CD4-positive, alpha-beta T cell treated with Interleukin-15 for 1 hour (primary cell): Measurements from ENCODE around the gene PSMA3.
"Not testable (repeated sequence)": the region's sequence is repeated elsewhere in the genome, so short reads cannot be mapped to it uniquely, and the experiment has no call there.

Source experiments
- DNase-seq: peaks from one replicate; pipeline ENCODE4 v3.0.0-alpha.2; 2020

The PSMA3 gene

DNA sequence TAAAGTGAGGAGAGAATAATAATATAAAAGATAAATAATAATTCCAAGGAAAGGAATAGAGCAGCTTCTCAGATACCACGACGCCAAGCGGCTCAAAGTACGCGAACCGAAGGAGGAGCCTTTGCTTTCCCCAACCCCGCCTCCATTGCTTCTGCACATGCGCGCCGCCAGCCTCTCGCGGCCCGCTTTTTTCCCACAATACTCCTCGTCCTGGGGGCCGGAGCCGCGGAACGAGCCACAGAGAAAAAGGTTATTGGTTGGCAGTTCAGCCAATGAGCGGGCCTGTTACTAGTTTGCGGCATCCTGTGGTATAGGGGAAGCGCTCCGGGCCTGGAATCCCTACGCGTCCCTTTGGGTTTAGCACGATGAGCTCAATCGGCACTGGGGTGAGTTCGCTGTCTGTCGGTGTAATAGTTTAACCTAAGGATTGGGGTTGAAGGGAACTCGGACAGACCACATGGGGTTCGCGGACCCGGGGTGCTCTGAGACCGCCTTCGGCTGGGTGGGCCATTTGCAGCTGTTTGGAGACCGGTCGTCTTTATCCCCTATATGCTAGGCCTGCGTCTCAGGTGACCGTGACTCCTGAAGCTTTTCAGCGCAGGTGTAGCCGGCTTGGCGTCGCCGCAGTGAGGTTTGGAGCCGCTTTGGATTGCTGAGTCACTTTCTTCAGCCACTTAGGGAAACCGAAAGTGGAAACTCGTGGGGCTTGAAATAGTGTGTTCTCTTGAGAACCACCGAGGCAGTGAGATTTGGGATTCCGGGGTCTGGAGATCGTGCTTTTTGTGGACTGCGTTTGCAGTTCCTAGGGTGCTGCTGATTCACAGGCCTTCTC lies at the start of gene PSMA3:
Gene PSMA3, plus strand, starts transcription at position 288 of the 832 bp plus-strand sequence. Its CDS starts 78 bp downstream, at position 366.
- DNase-seq = peak; percentile 98

DNA sequence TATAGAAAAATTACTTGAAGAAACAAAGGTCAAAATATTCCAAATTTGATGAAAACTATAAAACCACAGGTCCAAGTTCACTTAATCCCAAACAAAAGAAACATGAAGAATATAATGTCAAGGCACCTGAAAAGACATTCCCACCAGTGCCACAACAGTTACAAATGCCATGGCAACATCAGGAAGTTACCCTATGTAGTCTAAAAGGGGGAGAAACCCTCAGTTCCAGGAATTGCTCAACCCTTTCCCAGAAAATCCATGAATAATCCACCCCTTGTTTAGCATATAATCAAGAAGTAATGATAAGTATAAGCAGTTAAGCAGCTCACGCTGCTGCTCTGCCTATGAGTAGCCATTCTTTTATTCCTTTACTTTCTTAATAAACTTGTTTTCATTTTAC lies 48.4 kb upstream of the PSMA3 start:
- DNase-seq = no peak

DNA sequence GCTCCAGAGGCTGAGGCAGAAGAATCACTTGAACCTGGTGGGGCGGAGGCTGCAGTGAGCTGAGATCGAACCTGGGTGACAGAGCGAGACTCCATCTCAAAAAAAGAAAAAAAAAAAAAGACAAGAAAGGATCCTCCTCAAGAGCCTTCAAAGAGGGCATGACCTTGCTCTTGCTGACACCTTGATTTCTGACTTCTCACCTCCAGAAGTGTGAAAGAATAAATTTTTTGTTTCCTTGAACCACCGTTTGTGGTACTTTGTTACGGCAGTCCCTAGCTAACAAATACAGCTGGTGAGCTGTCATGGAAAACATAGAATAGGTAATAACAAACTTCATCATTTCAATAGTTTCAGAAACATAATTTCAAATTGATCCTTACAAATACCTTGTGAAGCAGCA lies 46.6 kb upstream of the PSMA3 start:
- DNase-seq = no peak

DNA sequence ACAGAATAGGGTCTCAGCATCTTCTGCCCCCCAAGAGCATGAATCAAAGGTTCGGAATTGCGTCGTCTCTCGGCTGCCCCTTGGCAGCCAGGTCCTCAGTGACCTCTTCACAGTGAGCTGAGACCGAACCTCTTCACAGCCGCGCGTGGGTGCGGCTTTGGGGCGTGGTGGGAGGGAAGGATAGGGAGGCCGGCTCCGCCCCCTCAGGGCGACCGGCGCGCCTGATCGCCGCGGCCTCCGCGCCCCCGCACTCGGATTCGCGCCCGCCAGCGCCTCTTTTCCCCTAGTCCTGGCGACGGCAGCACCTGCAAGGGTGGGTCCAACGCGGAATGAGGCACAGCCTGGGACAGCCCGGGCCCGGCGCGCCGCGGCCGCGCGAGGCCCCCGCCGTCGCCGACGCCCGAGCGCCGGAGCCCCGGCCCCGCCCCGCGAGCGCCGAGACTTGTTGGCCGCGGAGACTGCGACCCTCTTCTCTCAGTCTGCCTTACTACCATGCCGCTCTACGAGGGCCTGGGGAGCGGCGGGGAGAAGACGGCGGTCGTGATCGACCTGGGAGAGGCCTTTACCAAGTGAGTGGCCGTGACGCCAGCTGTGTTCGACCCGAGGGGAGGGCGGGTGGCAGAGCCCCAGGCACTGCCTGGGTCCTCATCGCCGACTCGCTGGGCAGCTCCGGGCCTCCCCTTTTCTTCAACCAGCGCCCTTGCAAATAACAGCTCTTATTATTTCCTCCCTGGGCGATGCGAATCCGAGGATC lies 44.7 kb upstream of the PSMA3 start, which contains the start of gene ACTR10:
Gene ACTR10, plus strand, starts transcription at position 424 of the 754 bp plus-strand sequence. Its CDS starts 69 bp downstream, at position 493.
- peak; percentile 82 for DNase-seq

DNA sequence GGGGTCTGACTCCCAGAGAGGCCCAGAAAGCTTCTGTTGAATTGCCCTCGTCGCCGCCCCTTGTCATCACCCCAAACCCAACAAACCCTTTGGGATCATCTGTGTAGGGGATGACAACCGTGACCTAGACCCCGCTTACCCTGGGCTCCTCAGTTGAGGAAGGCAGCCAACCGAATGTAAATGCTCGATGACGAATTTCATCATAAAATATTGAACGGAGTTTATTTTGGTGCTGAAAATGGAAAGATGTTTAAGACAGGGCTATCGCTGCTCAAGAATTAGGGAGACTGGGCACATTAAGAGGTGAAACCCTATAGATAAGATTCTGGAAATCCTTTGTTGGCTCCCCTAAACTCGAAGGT lies 44.2 kb upstream of the PSMA3 start:
- no peak for DNase-seq

DNA sequence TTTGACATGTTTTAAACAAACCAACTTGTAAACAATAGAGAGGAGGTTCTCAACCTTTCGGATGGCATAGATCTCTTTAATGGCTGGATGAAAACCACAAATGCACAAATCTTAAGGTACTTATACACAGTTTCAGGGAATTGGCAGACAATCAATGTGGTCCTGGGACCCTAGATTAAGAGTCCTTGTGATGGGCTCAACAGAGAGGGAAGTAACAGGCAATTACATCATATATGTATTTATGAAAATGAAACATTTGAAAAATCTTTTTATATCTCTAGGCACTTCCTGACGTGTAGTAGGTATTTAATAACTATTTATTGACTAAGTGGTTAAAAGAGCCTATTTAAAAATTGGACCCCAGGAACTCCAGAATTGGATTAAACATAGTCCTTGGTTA lies 43.8 kb upstream of the PSMA3 start:
- no peak for DNase-seq

DNA sequence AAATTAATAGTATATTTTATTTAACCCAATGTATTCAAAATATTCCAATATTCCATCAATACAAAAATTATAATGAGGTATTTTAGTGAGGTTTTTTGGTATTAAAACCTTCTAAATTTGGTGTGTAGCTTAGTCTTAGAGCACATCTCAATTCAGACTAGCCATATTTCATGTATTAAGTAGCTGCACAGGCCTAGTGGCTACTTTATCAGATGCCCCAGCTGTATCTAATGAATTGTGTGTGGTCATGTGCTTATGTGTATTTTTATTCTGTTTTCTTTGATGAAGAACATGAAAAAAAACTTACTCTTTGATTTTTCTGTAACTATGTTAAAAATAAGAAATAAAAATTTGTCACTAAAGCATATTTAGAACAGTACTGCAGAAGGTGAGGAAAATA lies 31.5 kb upstream of the PSMA3 start:
- no peak for DNase-seq

DNA sequence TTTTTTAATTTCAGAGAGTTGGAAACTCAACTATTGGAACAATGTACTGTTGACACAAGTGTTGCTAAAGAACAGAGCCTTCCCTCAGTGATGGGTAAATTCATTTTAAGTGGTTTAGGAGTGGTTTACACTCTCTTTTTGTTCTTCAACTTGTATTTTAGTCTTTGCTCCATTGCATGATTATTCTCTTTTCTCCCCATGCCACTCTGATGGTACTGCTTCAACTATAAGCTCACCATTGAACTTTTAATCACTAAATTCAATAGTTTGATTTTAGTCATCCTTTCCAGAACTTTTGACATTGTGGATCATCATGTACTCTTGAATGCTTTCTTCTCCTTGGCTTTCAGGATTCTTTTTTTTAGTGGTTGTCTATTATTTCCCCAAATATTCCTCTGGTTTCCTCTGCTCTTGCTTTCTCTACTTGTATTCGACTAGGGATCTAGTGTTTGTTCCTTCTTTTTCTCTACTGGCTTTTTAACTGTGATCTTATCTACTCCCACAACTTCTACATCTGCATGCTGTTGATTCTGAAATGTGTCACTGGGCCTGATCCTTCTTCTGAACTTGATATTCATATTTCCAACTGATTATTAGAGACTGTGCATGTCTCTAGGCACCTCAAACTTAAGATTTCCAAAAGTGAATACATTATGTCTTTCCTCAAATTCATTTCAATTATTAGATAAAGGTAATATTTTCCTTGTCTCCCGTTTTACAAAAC lies 29.3 kb upstream of the PSMA3 start:
- DNase-seq = no peak

DNA sequence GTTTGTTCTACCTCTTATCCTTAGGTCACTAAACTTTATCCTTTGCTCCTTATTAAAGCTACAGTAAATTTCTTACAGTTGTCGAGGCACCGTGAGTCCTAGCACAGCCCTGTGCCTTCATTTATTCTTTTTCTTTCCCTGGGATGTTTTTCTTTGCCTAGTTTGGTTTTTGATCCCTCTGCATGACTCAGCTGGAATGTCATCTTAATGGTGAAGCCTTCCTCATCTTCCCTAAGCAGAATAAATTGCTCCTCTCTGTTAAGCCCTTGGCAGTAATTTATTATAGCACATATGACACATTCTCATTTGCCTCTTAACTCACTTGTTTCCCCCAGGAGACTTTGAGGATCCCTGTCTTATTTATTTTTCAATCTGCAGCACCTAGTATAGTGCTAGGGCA lies 28.1 kb upstream of the PSMA3 start:
- DNase-seq = no peak

DNA sequence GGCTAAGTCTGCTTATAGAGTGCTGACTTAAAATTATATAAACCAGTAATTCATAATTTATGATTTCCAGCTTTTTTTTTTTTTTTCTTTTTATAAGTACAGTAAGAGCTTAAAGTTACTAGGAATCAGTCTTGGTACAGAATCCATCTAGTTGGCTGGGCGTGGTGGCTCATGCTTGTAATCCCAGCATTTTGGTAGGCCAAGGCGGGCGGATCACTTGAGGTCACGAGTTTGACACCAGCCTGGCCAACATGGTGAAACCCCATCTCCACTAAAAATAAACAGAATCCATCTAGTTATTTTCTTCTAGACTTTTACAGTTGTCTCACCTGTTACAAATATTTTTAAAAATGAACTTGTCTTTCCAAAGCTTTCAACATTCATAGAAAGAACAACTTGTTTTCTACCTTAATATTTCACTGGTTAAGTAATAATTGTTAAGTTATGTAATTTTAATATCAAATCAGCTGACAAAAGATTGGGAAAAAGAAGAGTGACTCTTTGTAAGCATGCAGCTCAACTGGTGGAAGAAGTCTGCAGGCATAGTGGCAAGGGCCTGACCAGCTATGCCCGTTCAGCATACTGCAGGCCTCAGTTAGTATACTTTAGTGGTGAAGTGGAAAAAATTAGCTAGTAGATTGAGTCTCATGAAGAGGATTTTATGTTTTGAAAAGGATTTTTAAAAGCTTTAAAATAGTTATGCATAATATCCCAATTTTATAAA lies 17.4 kb upstream of the PSMA3 start:
- DNase-seq = no peak

DNA sequence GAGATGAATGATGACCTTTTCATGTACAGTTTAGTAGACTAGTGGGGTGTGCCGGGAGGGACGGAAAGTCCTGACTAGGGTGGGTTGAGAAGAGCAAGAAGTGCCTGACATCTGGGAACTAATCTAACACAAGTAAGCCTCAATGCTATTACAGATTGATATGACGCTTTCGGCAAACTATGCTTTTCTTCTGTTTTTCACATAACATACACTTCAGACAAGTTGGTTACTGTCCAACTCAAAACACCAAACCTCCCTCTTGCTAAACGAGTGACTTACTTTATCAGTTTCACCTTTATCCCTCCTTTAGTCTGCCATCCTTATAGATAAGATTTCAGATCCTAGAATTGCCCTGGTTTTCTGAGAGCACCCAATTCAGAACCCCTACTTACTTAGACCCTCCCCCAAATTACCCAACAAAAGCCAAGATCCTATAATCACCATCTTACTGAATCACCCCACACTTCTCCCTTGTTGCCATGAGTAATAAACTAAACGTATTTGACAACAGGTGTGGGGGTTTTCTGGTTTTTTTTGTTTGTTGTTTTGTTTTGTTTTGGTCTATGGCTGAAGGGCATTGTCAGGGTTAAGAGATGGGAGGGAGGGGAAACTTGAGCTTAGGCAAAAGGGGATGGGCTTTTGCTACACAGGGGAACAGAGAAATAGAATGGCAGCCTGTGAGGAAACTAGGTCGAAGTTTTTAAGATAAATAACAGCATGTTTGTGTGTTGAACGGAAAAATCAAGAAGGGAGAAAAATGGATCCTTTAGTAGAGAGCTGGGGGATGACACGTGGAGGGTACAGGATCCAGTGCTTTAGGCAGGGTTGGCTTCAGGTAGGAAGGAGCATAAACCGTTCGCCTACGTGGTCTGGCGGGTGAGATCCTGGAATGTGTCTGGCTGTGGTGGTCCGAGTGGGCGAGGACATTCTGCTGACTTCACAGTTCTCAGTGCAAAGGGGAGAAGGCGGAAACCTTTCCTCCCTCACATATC lies 6.1 kb upstream of the PSMA3 start:
- no peak for DNase-seq

DNA sequence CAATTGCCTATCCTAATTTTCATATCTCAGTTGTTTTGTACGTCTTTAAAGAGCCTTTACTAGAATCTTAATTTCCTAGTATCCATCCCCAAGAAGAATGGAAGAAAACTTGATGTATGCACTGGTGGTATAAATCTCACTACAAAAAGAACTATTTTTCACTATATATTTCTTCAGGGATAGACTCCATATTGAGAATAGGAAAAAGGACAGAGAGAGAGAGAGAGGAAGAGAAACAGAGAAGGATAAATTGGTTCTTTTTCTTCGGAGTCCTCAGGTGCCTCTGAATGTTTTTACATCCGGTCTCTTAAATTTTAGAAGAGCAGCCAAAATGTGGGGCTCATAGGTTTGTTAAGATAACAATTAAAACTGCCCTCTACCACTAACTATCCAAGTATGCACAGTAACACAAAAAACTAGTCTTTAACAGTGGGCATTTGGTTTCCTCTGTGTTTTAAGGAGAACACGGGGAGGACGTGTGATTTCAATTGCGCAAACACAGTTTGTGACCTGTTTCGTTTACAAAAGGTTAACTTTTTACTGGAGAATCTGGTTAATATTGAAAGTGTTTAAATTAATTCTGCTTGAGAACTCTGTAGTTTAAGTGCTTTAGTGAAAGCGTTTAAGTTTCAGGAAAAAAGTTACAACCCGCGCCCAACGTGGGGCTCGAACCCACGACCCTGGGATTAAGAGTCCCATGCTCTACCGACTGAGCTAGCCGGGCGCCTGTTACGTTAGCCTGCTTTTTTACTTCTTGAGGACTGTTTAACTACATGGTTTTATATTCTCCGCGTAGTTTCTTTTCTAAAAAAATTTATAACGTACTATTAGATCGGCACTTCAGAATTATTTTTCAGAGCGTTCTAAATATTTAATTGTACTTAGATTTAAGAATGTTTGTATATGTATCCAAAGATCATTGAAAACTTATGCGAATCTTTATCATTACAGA lies 5.1 kb upstream of the PSMA3 start:
- DNase-seq = peak; percentile 78

DNA sequence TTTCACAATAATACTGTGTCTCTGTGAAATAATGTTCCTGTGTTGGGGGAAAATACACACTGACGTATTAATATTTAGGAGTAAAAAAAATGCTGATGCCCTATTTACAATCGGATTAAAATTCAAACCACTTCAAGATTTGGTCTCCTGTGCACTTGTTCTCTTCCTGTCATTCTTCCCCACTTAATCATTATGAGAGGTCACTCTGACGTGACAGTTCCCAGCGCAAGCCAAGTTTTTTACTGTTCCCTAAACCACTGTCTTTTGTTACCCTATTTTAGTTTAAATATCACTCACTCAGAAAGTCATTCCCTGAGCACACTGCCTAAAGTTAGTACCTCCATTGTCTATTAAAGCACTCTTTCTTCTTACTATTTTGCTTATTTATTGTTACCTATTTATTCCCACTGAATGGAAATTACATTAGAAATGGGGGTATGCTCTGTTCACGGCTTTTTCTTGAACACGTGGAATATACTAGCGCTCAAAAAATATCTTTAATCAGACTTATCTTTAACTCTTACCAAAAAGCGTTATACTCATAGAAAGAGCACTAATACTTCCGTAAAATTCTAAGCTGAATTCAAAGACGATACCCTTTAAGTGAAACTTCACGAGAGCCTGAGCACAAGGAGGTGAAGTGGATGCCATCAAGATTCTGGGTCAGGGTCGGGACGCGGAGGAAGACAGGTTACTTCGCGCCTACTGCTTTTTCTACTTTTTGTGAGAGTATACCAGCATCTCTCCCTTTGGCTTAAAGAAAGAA lies 670 bp upstream of the PSMA3 start:
- no peak for DNase-seq

DNA sequence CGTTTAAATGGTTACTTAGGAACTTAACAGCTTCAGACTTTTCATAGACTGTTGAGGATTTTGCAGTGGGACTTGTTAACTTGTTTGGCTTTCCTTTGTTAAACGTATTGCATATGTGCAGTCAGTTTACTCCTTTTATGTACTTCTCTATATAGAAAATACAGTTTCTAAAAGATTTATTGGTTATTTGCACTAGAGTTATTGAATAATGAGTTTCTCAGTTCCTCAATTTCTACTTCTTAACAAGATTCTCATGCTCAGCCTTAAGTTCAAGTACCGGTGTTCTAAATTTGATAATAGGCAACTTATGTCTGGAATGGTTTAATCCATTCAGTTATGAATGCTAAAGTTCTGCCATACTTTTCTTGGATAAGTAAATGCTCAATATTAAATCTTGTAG lies 919 bp downstream of the PSMA3 start:
- no peak for DNase-seq

DNA sequence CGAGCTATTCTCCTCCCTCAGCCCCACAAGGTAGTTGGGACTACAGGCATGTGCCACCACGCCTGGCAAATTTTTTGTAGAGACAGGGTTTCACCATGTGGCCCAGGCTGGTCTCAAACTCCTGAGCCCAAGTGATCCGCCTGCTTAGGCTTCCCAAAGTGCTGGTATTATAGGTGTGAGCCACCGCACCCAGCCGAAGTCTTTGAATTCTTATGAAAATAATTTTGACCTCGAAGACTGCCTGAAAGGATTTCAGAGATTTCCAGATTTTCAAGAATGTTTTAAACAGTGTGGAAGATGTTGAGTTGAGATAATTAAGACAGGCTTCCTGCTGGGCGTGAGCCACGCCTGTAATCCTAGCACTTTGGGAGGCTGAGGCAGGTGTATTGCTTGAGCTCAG lies 5.0 kb downstream of the PSMA3 start:
- DNase-seq = no peak

DNA sequence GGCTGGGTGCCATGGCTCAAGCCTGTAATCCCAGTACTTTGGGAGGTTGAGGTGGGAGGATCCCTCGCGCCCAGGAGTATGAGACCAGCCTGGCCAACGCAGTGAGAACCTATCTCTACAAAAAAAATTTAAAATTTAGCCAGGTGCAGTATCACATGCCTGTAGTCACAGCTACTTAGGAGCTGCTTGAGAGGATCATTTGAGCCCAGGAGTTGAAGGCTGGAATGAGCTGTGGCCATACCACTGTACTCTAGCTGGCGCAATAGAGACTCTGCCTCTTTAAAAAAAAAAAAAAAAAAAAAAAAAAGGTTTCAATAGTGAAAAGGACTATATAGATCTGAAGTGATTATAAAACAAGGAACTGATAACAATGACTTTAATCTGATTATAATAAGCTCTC lies 13.5 kb downstream of the PSMA3 start:
- DNase-seq = no peak

DNA sequence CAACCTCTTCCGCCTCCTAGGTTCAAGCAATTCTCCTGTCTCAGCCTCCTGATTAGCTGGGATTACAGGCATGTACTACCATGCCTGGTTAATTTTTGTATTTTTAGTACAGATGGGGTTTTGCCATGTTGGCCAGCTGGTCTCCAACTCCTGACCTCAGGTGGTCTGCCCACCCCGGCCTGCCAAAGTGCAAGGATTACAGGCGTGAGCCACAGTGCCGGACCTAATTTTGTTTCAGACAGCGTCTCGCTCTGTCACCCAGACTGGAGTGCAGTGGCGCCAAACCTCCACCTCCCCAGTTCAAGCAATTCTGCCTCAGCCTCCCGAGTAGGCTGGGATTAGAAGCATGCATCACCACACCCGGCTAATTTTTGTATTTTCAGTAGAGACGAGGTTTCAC lies 17.4 kb downstream of the PSMA3 start:
- not testable (repeated sequence) for DNase-seq

DNA sequence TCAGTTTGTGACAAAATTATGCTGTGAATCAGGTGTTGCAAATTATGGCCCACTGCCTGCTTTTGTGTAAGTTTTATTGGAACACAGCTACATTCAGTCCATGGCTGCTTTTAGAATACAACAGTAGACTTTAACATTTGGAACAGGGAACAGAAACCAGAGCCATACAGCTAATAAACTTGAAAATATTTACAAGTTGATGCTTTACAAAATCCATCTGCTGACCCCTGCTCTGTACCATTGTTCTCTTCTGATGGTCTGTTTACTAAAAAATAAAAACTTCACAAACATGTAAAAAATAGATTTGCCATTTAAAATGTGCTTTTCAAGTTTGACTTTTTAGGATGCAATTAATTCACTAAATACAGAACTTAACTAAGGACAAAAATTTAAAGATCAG lies 20.8 kb downstream of the PSMA3 start:
- no peak for DNase-seq

DNA sequence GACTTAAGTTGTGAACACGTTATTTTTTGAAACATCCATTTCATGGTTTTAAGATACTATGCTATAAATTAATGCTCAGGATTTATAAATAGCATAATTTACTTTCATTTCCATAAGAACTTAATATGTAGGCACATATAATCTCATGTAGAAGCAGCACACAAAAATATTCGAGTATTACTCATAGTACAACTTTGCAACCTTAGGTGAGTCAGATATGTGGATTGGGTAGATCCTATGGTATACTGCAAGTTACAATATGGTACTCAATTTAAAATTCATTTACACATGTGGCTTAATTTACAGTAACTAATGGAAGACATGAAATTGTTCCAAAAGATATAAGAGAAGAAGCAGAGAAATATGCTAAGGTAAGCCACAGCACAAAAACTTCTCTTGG lies 26.0 kb downstream of the PSMA3 start:
- no peak for DNase-seq
